HEK293 (cell line): ENCODE data around the gene SLC66A1.

Experiments
- CTCF ChIA-PET: fragments of 350-600 bp; formaldehyde crosslinking; extraction: SDS; loops from one replicate; lab custom pipeline; 2021; ENCODE audit warnings: antibody characterized with exemption; lab: Yijun Ruan, JAX
- POLR2A ChIA-PET: fragments of 300-600 bp; formaldehyde crosslinking; extraction: SDS; loops from one replicate; lab custom pipeline; 2020; ENCODE audit warnings: antibody characterized with exemption, inconsistent platforms; lab: Yijun Ruan, JAX
- H3K27ac ChIP-seq: fragments of 200-500 bp; sonication (Bioruptor generic); 2 replicates; pipeline ENCODE4 v1.5.1; 2014; ENCODE audit warnings: low read depth, low read length, control low read depth, inconsistent platforms; ENCODE audit errors: extremely low read depth
- H3K36me3 ChIP-seq, 2 experiments: fragments of 200-500 bp in 1 of 2; sonication (Bioruptor generic) in 1 of 2; 1 replicate in 1 of 2; 2 replicates in 1 of 2; pipeline ENCODE4 v1.5.1; 2014 to 2017; ENCODE audit warnings: inconsistent platforms in 2 of 2, low read length in 2 of 2; ENCODE audit not compliant: control insufficient read depth in 2 of 2, insufficient read depth in 1 of 2
- H3K4me1 ChIP-seq: fragments of 200-500 bp; sonication (Bioruptor generic); 2 replicates; pipeline ENCODE4 v1.5.1; 2014; ENCODE audit warnings: mild to moderate bottlenecking, low read length, inconsistent platforms; ENCODE audit not compliant: control insufficient read depth, insufficient read depth
- H3K4me3 ChIP-seq: 2 replicates; pipeline ENCODE4 v1.5.1; 2011; ENCODE audit warnings: low read depth, mild to moderate bottlenecking, control low read depth, low read length, moderate library complexity
- H3K9me3 ChIP-seq: fragments of 200-500 bp; sonication (Bioruptor generic); 2 replicates; pipeline ENCODE4 v1.5.1; 2014; ENCODE audit warnings: low read depth, low read length, inconsistent platforms; ENCODE audit not compliant: control insufficient read depth, insufficient read depth
- HIC1 ChIP-seq: fragments of 450-650 bp; formaldehyde crosslinking; IDR thresholded peaks from 2 replicates; pipeline ENCODE4 v1.5.1; 2016; ENCODE audit warnings: missing biosample characterization, missing genetic modification characterization
- PBX3 ChIP-seq: sonication (generic); formaldehyde crosslinking; IDR thresholded peaks from 2 replicates; pipeline ENCODE4 v1.8.1; 2022; ENCODE audit warnings: mild to moderate bottlenecking, moderate library complexity, missing genetic modification reagents
- REPIN1 ChIP-seq: fragments of 450-650 bp; formaldehyde crosslinking; IDR thresholded peaks from 2 replicates; pipeline ENCODE4 v1.5.1; 2017; ENCODE audit warnings: missing biosample characterization, missing genetic modification characterization, low read depth
- SCRT1 ChIP-seq: fragments of 450-650 bp; formaldehyde crosslinking; IDR thresholded peaks from 2 replicates; pipeline ENCODE4 v1.5.1; 2016; ENCODE audit warnings: missing biosample characterization, missing genetic modification characterization, borderline replicate concordance
- SCRT2 ChIP-seq: fragments of 450-650 bp; formaldehyde crosslinking; IDR thresholded peaks from 2 replicates; pipeline ENCODE4 v1.5.1; 2016; ENCODE audit warnings: missing biosample characterization, missing genetic modification characterization
- ZNF121 ChIP-seq: fragments of 450-650 bp; formaldehyde crosslinking; IDR thresholded peaks from 2 replicates; pipeline ENCODE4 v1.5.1; 2016; ENCODE audit warnings: missing biosample characterization, missing genetic modification characterization
- ZNF175 ChIP-seq: fragments of 450-650 bp; formaldehyde crosslinking; IDR thresholded peaks from 2 replicates; pipeline ENCODE4 v1.5.1; 2016; ENCODE audit warnings: missing biosample characterization, missing genetic modification characterization
- ZNF18 ChIP-seq: fragments of 450-650 bp; formaldehyde crosslinking; IDR thresholded peaks from 2 replicates; pipeline ENCODE4 v1.5.1; 2016; ENCODE audit warnings: missing biosample characterization, missing genetic modification characterization
- ZNF548 ChIP-seq: fragments of 450-650 bp; formaldehyde crosslinking; IDR thresholded peaks from 2 replicates; pipeline ENCODE4 v1.5.1; 2016; ENCODE audit warnings: missing biosample characterization, missing genetic modification characterization
- ZNF645 ChIP-seq: fragments of 450-650 bp; formaldehyde crosslinking; IDR thresholded peaks from 2 replicates; pipeline ENCODE4; 2016; ENCODE audit warnings: missing biosample characterization, missing genetic modification characterization
- ZNF677 ChIP-seq: fragments of 450-650 bp; IDR thresholded peaks from 2 replicates; pipeline ENCODE4 v1.5.0; 2018; ENCODE audit warnings: missing biosample characterization, mild to moderate bottlenecking, missing genetic modification characterization, moderate library complexity

The SLC66A1 gene

GRCh38 chr1:19349999-19350398, 37.9 kb downstream of the SLC66A1 start:
- POLR2A ChIA-PET: no interaction called here
- Histone ChIP-seq H3K36me3 (peaks cover 0 to 82% of the 10 kb centered on the region in 2 experiments; a peak in 2 of 3 replicates), H3K9me3 (no peaks in the 10 kb centered on the region), H3K4me3 (no peak overlapping the region), H3K27ac (no peak overlapping the region), H3K4me1 (no peaks in the 10 kb centered on the region)
- CTCF ChIA-PET: interaction anchor here (1.1 kb wide), 1 partner anchor 9 kb away, joined by 3 read pairs; no protein-coding TSS in a partner anchor
- TF ChIP-seq REPIN1 (tag by site-specific recombination) (no peak), ZNF548 (tag by site-specific recombination) (no peak), ZNF18 (no peak), ZNF677 (tag by site-specific recombination) (no peak), SCRT2 (tag by site-specific recombination) (no peak), SCRT1 (tag by site-specific recombination) (no peak), PBX3 (CRISPR knock-in tag) (no peak)

DNA sequence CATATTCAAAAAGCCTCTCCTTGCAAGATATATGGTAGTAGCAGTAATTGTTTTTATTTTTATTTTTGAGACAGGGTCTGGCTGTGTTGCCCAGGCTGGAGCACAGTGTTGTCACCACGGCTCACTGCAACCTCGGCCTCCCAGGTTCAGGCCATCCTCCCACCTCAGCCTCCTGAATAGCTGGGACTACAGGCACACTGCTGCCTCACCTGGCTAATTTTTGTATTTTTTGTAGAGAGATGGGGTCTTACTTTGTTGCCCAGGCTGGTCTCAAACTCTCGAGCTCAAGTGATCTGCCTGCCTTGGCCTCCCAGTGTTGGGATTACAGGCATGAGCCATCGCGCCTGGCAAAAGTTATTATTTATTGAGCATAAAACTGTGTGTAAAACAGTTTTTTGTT, 38.4 kb downstream of the SLC66A1 start:
- ChIA-PET POLR2A (no interaction called here), CTCF (no interaction called here)
- H3K36me3 ChIP-seq: peaks cover 0 to 80% of the 10 kb centered on the region in 2 experiments; a peak in 2 of 3 replicates
- no peak overlapping the region for H3K27ac ChIP-seq
- H3K4me3 ChIP-seq: no peak overlapping the region
- H3K4me1 ChIP-seq: no peaks in the 10 kb centered on the region
- no peaks in the 10 kb centered on the region for H3K9me3 ChIP-seq
- TF ChIP-seq ZNF121 (peak; percentile 75), ZNF645 (tag by site-specific recombination) (no peak)

DNA sequence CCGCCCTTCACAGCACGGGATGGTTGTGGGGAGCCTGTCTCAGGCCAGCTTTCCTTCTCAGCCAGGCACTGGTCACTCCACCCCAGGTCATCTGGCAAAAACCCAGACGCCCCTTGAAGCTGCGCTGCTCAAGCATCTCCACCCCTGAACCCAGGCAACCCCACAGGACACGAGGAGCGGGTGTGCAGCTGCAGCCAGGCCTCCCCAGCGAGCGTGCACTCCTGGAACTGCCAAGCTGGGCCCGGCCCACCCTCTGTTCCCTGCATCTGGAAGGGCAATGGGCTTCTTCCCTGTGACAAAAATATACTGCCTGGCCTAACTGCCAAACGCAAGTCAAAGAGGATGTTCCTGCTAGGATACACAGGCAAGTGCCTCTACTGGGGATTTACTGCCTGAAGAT, 39.7 kb downstream of the SLC66A1 start:
- Histone ChIP-seq H3K27ac (no peak overlapping the region), H3K4me3 (no peak overlapping the region), H3K4me1 (no peaks in the 10 kb centered on the region), H3K36me3 (peaks cover 0 to 89% of the 10 kb centered on the region in 2 experiments; a peak in 2 of 3 replicates), H3K9me3 (no peaks in the 10 kb centered on the region)
- ChIA-PET POLR2A (interaction anchor here (0.7 kb wide), 1 partner anchor 591 kb away, joined by 4 read pairs; no protein-coding TSS in a partner anchor), CTCF (interaction anchor here (0.6 kb wide), 2 partner anchors 230 to 1286 kb away, joined by 3 read pairs; no protein-coding TSS in a partner anchor)
- no peak for TF ChIP-seq ZNF677 (tag by site-specific recombination)

DNA sequence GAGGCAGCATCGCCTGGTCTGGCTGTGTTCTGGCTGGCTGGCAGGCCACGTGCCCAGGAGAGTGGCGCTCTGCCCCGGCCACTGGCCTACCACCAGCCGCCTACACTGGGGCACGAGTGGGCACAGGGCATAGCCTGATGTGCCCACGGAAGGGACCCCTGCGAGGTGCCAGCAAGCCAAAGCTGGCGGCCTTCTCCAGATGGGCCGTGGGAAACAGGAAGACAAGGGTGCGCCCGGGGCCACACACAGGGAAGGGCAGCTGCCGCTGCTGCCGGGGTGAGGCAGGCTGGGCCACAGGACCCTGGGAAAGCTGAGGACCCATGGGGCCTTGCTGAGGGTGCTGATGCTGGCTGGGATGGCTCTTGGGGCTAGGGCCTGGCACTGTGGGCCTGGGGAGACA, 40.7 kb downstream of the SLC66A1 start:
- TF ChIP-seq ZNF175 (tag by site-specific recombination) (no peak), HIC1 (tag by site-specific recombination) (0 out of 2 replicates have a peak, but pooled peaks have one; percentile 18)
- CTCF ChIA-PET: interaction anchor here (2.0 kb wide), 1 partner anchor 8 kb away, joined by 7 read pairs; no protein-coding TSS in a partner anchor
- H3K27ac ChIP-seq: no peak overlapping the region
- H3K4me1 ChIP-seq: no peaks in the 10 kb centered on the region
- POLR2A ChIA-PET: no interaction called here
- H3K9me3 ChIP-seq: no peaks in the 10 kb centered on the region
- no peak overlapping the region for H3K4me3 ChIP-seq
- peaks cover 0 to 90% of the 10 kb centered on the region in 2 experiments; a peak in 2 of 3 replicates for H3K36me3 ChIP-seq
